Cardiac fibroblast (primary cell): ENCODE data around the gene SNX33.

ENCODE experiments used
- DNase-seq, 2 donors: peaks; one replicate each; pipeline versions ENCODE4 v3.0.0 to v3.0.0-alpha.2; 2010; ENCODE audit warnings: low read depth in 2 of 2
- H3K4me3 ChIP-seq, 2 donors: replicated peaks in 1 of 2; 1 replicate in 1 of 2; 2 replicates in 1 of 2; pipeline ENCODE4 v1.5.1; 2011; ENCODE audit warnings: low read depth in 2 of 2, low read length in 2 of 2, mild to moderate bottlenecking in 2 of 2, moderate library complexity in 1 of 2
- CTCF ChIP-seq: IDR thresholded peaks from one replicate; pipeline ENCODE4 v1.5.1; 2011; ENCODE audit warnings: low read depth, mild to moderate bottlenecking, low read length, inconsistent platforms

Gene SNX33

DNA sequence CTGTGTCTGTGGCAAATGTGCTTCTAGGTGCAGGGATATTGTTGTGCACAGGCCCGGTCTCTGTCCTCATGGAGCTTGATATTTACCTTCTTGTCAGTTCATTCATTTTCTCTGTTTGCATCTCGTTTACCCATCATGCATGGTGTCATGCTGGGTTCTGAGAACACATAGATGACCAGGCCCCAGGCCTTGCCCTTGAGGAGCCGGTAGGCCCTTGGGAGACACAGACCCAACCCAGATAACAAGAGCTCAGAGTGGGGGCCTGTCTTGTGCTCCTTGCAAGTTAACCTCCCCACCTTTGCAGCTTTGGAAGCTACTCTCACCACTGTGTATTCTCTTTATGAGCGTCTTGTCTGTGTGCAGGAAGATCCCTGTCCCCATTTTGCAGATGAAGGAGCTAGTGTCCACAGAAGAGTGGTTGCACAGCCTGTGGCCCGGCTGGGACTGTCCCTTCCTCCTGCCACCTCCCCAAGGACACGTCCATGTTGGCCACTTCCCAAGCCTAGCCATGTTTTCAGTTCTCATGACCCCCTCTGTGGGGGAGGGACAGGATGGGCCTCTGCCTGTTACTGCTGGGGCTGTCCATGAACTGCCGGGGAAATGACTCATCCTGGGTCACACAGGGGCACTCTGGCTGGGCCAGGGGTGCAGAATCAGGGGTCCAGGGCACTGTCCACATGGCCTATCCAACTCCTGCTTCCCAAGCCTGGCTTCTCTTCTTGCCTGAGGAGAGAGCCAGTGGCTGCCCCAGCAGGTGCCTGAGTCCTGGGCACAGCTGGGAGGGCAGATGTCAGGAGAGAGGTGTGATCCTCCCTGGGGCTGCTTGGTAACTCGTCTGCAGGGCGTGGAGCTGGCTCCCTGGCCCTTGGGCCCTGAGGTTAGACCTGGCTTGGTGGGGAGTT, 3.4 kb downstream of the SNX33 start:
- H3K4me3 ChIP-seq = peak overlapping the region; percentile 36 to 83
- TF ChIP-seq CTCF = no peak
- peak; percentile 45 to 52 for DNase-seq

GRCh38 chr15:75651810-75652543, 4.3 kb downstream of the SNX33 start:
- peak overlapping the region; percentile 36 to 83 for H3K4me3 ChIP-seq
- TF ChIP-seq CTCF = no peak
- no peak for DNase-seq

DNA sequence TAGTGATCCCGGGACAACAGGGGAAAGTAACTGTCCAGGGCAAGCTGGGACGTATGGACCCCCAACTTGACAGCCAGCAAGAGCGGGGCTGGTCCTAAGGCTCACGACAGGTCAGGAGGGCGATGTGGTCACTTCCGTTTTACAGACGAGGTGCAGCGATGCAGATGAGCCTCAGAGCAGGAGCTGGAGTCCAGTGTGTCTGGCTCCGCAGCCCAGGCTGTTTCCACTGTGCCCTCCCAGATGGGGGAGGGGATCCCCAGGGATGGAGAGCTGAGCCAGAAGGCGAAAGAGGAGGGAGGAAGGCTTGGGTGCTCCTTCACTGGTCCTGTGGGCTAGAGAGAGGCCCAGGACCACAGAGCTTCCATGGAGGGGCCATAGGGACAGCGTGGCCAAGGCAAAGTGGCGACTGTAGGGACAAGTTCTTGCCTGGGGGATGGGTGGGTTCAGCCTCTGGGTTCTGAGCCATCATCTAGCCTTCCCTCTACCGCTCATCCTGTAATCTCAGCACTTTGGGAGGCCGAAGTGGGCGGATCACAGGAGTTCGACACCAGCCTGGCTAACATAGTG, 5.7 kb downstream of the SNX33 start:
- TF ChIP-seq CTCF = no peak
- DNase-seq = no peak
- H3K4me3 ChIP-seq = no peak overlapping the region

GRCh38 chr15:75654201-75654907, 6.6 kb downstream of the SNX33 start:
- no peak overlapping the region for H3K4me3 ChIP-seq
- no peak for DNase-seq
- TF ChIP-seq CTCF = no peak

- H3K4me3 ChIP-seq = no peak overlapping the region
- no peak for DNase-seq
- TF ChIP-seq CTCF = no peak
These were observed 8.2 kb downstream of the SNX33 start for GRCh38 chr15:75655931-75656330.

DNA sequence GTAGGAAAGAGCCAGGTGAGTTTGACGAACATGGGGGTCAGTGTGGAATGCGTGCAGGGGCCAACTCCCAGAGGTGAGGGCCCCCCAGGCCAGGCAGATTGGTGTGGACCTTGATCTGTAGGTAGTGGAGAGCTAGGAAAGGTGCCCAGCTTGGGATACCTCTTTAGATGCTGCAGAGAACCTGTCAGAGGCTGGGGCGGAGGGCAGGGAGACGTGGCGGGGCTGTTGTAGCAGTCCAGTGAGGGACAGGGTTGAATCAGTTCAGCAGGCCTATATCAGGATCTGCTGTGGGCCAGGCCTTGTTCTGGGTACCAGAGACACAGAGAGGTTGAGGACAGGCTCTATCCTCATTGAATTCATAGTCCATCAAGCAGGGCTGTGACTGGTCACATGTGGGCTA, 8.6 kb downstream of the SNX33 start:
- no peak overlapping the region for H3K4me3 ChIP-seq
- DNase-seq = no peak
- TF ChIP-seq CTCF = no peak
